ENCODE measurements around the gene MBD2.

Gene MBD2

DNA sequence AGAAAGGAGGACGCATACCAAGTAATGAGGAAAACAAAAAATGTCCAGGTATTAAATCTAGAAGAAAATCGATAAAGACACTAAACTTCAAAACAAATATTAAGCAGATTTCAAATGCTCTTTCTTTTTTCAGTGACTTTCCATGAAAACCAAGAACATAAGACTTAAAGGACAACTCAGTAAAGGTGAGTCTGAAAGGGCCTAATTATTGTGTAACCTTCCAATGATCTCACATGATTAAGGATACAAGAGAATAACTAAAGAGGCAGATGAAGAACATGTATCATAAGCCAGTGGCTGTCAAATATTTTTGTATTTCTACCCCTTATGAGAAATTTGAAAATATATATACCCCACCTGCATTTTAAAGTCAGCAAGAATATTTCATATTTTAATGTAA, 30.7 kb downstream of the MBD2 start:
- no peak for DNase-seq (ENCODE audit: low read depth in 2 of 2)

DNA sequence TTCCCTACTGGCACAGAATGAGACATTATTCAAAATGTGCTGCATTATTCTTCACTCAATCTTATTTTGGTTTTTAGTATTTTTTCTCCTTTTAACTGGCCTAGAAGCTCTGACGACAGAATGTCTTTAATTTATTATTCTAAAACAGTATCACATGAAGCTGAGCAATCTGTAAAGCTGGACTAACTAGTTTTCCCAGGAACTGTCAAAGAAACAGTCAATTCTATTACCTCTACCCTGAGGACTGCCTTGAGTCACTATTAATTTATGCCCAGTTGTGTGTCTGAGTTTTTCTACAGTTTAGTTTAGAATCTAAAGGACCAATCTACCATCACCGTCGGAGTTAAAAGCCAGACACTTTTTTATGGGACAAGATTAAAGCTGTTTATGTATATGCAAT, 31.6 kb downstream of the MBD2 start:
- no peak for DNase-seq (ENCODE audit: low read depth in 2 of 2)

DNA sequence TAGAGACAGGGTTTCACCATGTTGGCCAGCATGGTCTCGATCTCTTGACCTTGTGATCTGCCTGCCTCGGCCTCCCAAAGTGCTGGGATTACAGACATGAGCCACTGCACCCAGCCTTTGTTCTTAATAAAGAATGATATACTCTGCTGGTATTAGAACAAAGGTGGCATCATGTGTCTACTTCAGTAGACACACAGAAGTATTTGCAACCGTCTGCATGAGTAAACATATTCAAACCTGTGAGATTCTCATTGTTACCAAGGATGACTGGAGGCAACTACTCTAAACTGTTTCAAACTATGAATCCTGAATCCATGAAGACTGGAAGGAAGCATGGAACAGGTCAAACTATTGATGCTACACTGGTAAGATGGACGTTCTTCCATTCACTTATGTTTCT, 32.1 kb downstream of the MBD2 start:
- DNase-seq (ENCODE audit: low read depth in 2 of 2) = no peak

DNA sequence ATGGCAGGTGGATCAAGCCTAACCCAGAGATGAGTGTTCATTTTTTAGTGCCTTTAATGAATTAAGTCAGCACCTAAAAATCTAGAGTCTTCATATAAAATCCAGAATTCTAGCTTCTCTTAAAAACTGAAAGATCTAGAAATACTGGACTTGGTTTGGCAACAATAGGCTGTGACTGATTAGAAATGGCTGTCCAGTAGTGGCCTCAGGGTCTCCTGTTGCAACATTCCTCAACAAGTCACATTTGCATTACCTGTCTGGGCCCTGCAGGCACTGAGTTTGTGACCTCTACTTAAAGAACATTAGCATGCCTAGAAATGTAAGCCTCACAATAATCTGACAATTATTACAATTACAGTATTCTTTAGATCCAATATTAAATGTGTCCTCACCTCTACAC, 33.1 kb downstream of the MBD2 start:
- no peak for DNase-seq (ENCODE audit: low read depth in 2 of 2)

DNA sequence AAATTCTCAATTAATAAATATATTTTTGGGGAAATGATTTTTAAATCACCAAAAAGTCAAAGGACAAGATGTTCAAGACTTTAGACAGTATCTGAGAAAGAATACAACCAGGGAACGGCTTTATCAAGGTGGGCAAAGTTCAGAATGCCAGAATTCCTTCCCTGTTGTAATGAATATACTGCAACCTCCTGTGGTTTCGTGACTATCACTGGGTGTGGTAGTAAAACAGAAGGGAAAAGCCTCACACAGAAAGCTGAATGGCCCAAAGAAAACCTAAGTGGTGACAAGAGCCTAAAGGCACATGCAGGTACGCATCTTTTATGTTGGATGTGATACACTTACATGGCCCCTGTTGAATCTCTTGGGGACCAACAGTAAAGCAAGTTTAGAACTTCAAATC, 37.1 kb downstream of the MBD2 start:
- DNase-seq (ENCODE audit: low read depth in 2 of 2) = no peak

DNA sequence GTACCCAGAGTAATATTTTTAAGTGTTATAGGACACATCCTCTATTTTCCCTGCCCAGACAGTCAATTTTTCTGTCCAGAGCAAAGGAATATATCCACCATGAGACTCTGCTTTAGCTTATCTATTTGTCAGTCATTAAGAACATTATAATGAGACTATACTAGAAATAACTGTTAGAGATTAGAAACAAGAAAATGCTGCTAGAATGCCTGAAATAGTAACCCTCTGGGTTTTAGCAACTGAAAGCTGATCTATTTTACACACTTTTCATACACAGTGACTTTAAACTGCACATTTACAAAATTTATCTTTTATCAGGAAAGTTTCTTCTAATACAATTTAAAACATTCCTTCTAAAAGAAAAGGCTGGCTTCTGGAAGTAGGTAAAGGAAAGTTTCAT, 39.6 kb downstream of the MBD2 start:
- DNase-seq (ENCODE audit: low read depth in 2 of 2) = no peak

DNA sequence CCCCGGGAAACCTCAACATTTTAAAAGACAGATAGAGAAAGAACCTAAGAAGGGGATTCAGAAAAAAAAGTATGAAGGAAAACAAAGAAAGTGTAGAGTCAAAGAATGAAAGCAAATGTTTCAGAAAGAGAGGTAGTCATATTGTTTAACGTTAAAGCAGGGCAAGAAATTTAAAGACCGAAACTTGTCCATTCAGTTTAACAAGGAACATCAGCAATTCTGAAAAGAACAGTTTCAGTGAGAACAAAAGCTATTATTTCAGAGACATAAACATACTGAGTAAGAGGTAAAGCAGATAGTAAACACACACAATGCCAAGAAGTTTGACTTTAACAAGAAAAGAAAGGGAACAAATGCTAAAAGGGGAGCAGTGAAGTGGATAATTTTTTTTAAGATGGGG, 41.1 kb downstream of the MBD2 start:
- no peak for DNase-seq (ENCODE audit: low read depth in 2 of 2)

DNA sequence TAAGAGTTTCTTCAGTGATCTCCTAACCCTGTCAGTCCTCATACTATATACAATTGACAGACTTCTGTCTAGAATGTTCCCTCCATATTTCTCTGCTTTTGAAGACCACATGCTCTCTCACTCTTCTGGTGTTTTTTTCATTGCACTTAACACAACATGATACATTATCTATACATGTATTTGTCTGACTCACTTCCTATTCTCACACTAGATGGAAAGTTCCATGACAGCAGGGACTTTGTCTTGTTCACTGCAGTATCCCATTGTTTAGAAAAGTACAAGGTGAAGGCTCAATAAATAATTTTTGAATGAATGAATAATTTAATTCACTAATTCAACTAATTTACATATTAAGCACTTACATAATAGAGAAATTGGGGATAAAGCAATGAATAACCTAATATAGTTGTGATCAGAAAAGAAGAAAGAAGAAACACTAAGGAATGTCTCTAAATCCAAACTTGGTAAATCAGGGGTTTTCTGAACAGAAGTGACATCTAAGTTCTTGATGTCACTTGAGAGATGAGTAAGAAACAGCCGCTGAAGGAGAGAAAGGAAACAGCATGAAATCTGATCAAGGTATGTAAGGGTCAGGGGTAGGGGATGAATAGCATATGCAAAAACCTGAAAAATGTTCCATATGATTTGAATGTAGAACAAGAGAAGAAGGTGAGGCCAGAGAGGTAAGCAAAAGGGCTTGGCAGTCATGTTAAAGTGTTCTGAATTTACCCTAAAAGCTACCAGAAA, 42.4 kb downstream of the MBD2 start:
- DNase-seq (ENCODE audit: low read depth in 2 of 2) = no peak

DNA sequence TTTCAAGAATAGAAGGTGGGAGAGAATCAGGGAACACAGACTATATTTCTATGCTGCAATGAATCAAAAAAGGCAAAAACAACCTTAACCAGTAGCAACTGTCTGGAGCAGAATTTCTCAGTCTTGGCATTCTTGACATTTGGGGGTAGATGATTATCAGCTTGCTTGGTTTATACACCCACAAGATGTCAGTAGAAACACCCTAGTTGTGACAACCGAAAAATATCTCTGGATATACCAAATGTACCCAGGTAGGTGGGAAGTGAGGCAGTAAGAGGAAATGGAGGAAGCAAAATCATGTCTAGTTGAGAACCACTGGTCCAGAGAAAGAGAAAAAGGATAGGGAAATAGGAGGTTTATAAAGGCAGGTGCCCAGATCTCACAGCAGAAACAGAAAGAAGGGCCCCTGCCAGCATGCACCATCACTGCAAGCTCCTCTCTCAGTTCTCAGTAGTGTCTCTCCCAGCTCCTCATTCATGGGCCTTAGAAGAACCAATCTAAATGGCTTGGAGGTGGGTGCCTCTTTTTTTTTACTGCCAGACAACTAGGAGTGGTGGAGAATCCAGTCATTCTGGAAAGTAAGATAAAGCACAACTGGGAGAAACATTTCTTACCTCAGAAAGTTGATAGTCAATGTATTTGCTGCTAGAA, 50.4 kb downstream of the MBD2 start:
- no peak for DNase-seq (ENCODE audit: low read depth in 2 of 2)

DNA sequence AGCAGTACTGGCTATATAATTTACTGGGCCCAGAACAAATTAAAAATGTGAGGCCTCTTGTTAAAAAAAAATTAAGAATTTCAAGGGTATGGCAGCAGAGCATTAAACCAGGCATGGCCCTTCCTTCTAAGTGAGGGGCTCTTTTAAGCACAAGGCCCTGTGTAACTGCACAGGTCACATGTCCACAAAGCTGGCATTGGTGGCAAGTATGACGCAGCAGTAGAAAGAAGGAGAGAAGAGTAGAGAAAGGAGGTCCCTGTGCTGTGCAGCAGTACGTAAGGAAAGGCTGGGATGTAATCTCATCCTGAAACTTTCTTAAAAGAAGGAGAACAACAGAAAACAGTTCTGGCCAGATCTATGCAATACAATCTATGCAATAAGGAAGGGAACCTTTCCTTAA, 51.2 kb downstream of the MBD2 start:
- DNase-seq (ENCODE audit: low read depth in 2 of 2) = no peak

DNA sequence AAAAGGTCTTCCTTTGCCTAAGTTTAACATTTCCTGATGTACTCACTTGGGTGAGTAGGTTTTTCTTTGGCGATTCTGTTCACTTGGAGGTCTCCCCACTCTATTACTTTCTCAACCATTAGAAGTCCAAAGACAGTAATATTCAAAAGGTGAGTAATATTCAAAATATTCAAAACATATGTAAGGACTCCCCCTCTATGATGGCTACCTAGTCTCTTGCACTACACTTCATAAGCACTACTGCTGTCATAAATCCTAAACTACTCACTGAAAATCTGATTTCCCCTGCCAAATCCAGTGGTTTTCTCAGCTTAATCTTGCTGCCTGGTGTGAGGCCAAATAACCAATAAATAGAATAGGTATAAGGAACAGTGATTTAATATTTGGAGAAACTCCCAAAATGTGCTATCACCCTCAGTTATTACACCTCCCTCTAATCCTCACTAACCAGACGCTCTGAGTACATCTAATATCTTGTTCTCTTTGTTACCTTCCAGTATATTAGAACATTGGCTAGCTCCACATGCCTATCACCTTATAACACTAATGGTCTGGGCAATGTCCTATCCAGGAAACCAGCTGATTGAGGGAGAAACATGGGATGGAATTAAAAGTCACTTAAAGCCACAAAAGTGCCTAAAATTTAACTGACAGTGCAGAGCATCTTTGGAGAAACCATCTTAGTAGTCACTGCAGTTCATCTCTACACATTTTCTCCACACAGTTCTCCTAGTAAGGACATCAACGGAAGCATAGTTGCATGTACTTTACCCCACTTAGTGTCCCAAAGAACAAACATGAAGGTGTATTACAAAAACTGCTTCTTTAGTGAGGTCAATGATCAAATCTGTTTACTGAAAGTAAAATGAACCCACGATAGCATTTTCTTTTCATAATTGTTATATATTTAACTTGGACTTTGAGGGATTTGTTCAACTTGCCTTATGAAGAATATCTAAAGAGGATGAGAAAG, 54.8 kb downstream of the MBD2 start:
- no peak for DNase-seq (ENCODE audit: low read depth in 2 of 2)

DNA sequence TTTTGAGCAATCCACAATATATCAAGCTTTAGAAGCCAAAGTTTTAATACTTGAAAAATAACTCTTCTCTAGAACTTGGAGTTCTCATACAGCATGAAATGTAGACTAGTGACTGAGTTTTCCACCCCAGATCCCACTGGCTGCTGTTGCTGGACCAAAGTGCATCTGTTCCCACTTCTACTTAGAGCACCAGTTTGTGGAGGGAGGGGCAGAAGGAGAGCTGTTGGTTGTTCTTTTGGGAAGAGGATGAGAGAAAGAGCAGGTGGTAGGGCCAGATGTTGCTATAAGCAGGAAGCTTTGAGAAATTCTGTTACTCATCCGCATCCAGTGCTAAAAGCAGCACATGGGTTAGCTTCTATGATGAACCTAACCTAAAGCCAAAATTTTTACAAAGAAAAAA, 59.0 kb downstream of the MBD2 start:
- DNase-seq (ENCODE audit: low read depth in 2 of 2) = no peak

DNA sequence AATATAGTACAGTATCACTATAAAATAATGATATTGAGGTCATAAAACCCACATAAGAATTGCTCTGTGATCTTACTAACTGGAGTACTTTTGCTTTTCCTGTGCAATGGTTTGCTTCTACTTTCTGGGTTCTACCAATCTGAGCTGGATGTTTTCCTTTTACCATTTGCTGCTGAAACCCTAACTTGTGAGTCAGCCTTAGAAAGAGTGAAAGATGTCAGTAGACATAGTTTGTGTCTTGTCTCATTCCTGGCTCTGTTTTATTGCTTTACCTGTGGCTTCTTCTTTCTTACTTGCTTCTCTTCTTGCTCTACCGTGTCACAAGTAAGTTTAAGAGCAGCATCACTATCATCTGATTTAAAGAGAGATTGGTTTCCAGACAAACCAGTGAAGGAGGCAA, 61.0 kb downstream of the MBD2 start:
- DNase-seq (ENCODE audit: low read depth in 2 of 2) = no peak

DNA sequence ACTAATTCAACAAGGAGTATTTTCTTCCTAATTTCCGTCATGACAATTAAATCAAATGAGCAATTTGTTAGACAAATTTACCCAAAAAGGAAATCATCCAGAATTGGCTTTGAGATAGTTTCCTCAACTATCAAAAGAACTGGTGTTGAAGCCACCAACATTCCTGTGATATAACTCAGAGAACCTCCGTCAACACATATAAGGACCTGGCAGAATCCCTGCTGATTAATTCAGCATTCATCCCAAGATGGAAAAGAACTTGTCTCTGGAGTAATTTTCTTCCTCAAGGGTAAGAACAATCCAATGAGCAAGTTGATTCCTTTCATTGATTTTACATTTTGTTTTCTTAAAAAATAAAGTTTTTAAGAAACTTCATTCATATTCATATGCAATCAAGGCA, 62.0 kb downstream of the MBD2 start:
- no peak for DNase-seq (ENCODE audit: low read depth in 2 of 2)

DNA sequence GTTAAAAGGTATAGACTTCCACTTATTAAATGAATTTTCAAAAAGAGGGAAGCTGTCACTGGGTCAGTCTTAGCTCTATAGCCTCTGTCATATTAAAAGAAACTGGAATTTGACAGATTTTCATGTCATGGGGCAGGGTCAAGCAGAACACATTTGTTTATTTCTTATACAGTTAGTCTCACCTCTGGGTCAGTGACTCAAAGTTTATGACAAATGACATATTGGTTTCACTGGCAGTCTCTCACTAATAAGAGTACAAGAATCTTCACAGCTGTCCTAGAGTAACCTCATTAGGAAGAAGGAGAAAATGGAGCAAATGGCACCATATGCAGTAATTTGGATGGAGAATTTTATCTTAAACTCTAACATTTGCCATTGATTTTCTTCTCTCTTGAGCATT, 63.2 kb downstream of the MBD2 start:
- no peak for DNase-seq (ENCODE audit: low read depth in 2 of 2)

DNA sequence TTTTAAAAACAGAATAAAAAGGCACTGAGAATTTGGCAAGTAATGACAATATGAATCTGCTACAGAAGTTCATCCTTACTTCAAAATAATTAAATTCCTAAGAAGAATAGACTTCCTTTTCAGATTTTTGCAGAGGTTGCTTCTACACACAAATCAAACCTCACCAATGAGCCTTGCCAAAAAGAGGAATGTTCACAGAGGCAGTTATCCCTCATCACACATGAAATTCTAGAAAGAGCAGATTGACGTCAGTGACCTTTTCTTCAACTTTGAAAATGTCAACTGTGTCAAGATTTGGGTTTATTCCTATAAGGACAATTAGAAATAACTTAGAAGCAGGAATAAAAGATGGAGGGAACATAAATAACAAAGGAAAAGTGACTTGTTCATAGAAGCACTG, 64.6 kb downstream of the MBD2 start:
- DNase-seq (ENCODE audit: low read depth in 2 of 2) = no peak

DNA sequence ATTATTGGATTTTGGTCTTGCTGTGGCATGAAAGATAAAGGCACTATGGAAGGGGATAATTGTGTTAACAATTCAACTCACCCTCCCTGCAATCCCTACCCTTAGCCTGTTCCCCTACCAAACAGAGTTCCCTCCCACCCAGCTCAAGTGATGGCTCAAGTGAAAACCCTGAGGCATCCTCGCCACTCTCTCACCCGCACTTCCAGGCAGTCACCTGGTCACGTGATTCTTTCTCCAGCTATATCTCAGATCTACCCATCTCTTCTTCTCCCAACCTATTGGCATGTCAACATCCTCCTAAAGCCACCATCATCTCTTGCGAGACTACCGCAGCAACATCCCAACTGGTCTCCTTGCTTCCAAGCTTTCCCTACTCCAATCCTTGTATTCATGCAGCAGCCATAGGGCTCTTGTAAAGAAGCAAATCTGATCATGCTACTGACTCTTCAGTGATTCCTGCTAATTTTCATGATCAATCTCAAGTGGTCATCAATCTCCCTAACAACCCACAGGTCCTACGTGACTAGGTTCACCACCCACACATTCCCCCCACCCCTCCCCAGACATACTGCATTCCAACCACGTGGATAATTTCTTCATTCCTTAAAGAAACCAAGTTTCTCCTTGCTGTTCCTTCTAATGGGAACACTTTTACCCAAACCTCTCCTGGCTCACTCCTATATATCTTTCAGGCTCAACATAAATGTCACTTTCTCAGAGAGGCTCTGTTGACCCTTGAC, 66.7 kb downstream of the MBD2 start:
- DNase-seq (ENCODE audit: low read depth in 2 of 2) = no peak

DNA sequence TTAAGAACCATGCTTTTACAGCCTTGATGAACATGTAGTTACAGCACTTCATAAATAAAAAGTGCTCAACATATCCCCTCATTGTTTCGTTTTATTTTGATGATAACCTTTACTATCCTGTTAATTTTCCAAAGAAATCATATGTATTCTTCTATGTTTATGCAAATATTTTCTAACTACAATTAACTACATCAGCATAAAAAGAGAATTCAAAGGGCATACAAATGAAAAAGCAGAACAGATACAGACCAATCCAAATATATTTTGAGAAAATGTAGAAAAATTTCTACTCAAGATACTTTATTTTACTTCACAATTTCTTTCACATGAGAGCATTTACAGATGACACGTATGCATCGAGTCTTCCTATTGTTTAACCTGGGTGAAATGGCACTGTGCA, 69.1 kb downstream of the MBD2 start:
- no peak for DNase-seq (ENCODE audit: low read depth in 2 of 2)

DNA sequence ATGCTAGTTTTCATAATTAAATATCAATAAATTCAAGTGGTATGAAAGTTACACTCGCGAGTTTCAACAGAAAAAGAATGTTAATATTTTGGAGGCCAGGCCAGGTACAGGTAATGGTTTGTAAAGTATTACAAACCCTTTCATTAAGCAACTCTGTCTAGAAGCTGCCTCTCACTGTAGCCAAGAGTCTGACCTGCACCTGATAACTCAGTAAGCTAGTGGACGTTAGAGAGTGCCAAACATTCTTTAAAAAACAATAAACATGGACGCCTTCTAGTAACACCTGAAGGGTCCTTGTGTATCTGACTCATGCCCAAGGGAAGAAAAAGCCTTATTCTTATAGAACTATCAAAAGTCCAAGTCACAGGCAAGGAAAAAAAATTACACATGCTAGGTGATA, 70.2 kb downstream of the MBD2 start:
- no peak for DNase-seq (ENCODE audit: low read depth in 2 of 2)

DNA sequence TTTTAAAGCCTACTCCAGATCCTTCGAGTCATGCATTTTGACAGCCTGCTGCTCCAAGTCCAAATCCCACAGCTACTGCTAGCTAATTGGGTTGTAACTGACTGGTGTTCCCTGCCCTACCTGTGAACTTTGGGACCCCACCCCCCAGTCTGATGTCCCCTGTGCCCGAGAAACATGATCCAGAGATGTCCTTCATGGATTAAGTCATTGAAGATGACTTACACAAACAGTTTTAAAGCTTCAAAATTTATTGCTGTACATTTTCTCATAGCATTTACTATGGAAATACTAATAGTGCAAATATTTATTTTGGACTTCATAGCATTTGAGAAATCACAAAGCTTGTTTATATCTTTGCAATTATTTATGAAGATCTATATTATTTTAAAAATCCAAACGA, 73.1 kb downstream of the MBD2 start:
- no peak for DNase-seq (ENCODE audit: low read depth in 2 of 2)

DNA sequence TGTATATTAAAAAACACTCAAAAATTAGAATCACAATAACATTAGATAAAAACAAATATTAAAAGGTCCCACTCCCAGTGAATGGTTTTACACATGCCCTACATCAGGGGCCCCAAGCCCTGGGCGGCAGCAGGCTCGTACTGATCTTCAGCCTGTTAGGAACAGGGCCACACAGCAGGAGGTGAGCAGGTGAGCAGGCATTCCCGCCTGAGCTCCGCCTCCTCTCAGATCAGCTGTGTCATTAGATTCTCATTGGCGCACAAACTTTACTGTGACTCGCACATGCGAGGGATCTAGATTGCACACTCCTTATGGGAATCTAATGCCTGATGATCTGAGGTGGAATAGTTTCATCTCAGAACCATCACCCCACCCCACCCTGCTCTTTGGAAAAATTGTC, 74.2 kb downstream of the MBD2 start:
- DNase-seq (ENCODE audit: low read depth in 2 of 2) = no peak

DNA sequence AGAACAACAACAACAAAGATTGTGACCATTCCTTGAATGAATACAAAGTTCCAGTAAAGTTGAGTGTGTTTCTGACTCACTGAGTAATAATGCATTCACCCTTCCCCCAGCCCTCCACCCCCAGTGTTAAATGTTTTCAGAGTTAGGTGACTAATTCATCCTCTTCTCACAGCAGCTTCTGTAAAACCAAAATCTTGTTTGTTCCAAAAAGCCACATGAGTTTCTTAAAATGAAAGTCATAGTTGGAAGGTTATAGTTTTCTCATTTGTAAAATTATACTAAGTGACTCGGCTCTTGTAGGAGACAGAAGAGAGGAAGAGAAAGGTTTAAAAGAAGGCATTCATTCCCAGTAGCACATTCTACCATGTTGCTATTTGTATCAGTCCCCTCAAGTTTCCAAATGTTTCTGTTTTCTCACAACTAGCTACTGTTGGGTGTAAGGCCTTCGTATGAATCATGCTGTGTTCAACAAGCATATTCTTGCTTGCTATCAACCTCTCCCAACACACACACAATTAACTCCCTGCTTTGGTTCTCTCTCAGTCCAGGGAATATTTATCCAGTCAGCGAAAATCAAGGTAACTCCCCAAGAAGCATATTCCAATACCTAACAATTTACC, 75.3 kb downstream of the MBD2 start:
- peak; percentile 35 to 48 for DNase-seq (ENCODE audit: low read depth in 2 of 2)

Data from stimulated activated CD8-positive, alpha-beta memory T cell treated with anti-CD3 and anti-CD28 coated beads, Interleukin-7, amount 100 ng/mL, for 4 hours (primary cell).